Body of pancreas (tissue), 4 donors: ENCODE measurements around the gene CACNA1E. TPM values are rescaled to one million over a fixed set of nuclear protein-coding genes. Genes with fewer than 3 reads are reported as not detected.
A peak's percentile ranks its signal among the peaks of the same experiment; 100 is the strongest.

Source experiments
- ATAC-seq: fragments of 150-250 bp; one replicate; pipeline ENCODE4 v1.9.1; 2016
- DNase-seq, 4 donors: peaks; one replicate each; pipeline ENCODE4 v3.0.0-alpha.2; 2019
- H3K27ac ChIP-seq, 4 donors: fragments of 200-600 bp; sonication (generic); 1 replicate in 3 of 4; 2 replicates in 1 of 4; pipeline versions ENCODE4 v1.5.1 to v1.6.1; 2016 to 2019; ENCODE audit warnings: mild to moderate bottlenecking in 1 of 4, mixed read lengths in 1 of 4, moderate library complexity in 1 of 4
- H3K27me3 ChIP-seq, 2 donors: fragments of 200-600 bp; sonication (generic); one replicate each; pipeline ENCODE4 v1.6.0; 2016; ENCODE audit warnings: mild to moderate bottlenecking in 1 of 2
- H3K36me3 ChIP-seq, 2 donors: fragments of 200-600 bp; sonication (generic); replicated peaks in 1 of 2; 2 replicates each; pipeline ENCODE4 v1.5.1; 2016; ENCODE audit warnings: low read depth in 2 of 2; ENCODE audit not compliant: insufficient read depth in 1 of 2
- H3K4me1 ChIP-seq: fragments of 200-600 bp; sonication (generic); one replicate; pipeline ENCODE4 v1.6.0; 2016
- H3K4me3 ChIP-seq, 2 donors: fragments of 200-600 bp; sonication (generic); 1 replicate in 1 of 2; 2 replicates in 1 of 2; pipeline ENCODE4 v1.5.1; 2016 to 2019
- H3K9me3 ChIP-seq, 3 donors: fragments of 200-600 bp; sonication (generic); 1 replicate in 2 of 3; 2 replicates in 1 of 3; pipeline ENCODE4 v1.5.1; 2016
- CTCF ChIP-seq, 7 experiments: fragments of 450-650 bp in 4 of 7; fragments of 200-600 bp in 3 of 7; sonication (generic) in 3 of 7; IDR thresholded peaks; one replicate each; pipeline ENCODE4 v1.5.1; 2016 to 2019; ENCODE audit warnings: antibody characterized with exemption in 7 of 7
- POLR2A ChIP-seq, 3 donors: fragments of 450-650 bp; IDR thresholded peaks; one replicate each; pipeline ENCODE4 v1.6.1; 2016; ENCODE audit warnings: antibody characterized with exemption in 3 of 3, mild to moderate bottlenecking in 2 of 3
- WGBS, 2 donors: methylation state at CpG; one replicate each; pipeline ENCODE4 v1.1.5; 2017; 5-methylcytosine and 5-hydroxymethylcytosine counted together
- intact Hi-C: fragments of 100-400 bp; cut with DNase I; formaldehyde crosslinking; loops from one replicate; pipeline ENCODE4 v1.15.1; 2023
- total RNA-seq, 2 donors: library from RNA; depleted of rRNA; stranded (reverse); fragments of >200 nt; gene quantifications; one replicate each; pipeline ENCODE4 v1.1.0, GENCODE V29; 2016

The CACNA1E gene
- total RNA-seq, 2 donors from 2014 or later: 1.0 TPM; not detected in 1

GRCh38 chr1:181778640-181779260, 295.4 kb downstream of the CACNA1E start:
- intact Hi-C loops: no loop called here
- no peak for TF ChIP-seq POLR2A (IDR thresholded peaks at IDR 0.05)
- TF ChIP-seq CTCF (IDR thresholded peaks at IDR 0.05): no peak
- peaks cover 0 to 8% of the 10 kb centered on the region in 2 donors for H3K27me3 ChIP-seq
- H3K27ac ChIP-seq: no peak overlapping the region
- H3K4me3 ChIP-seq: no peak overlapping the region
- DNase-seq: peak; percentile 18 to 61 (median 42)
- no peaks in the 10 kb centered on the region for H3K36me3 ChIP-seq
- no peaks in the 10 kb centered on the region for H3K4me1 ChIP-seq
- 14 to 22% methylated on average over 4 of the region's 4 CpGs for WGBS, 2 donors
- peak; percentile 64 for ATAC-seq
- H3K9me3 ChIP-seq: no peaks in the 10 kb centered on the region

- intact Hi-C loops: no loop called here
Observed at GRCh38 chr1:181779343-181779742, 296.0 kb downstream of the CACNA1E start.

GRCh38 chr1:181783208-181783607, 299.9 kb downstream of the CACNA1E start:
- no peaks in the 10 kb centered on the region for H3K9me3 ChIP-seq
- no peak overlapping the region for H3K27ac ChIP-seq
- WGBS, 2 donors: 31 to 43% methylated on average over 2 of the region's 2 CpGs
- TF ChIP-seq POLR2A (IDR thresholded peaks at IDR 0.05) (no peak), CTCF (IDR thresholded peaks at IDR 0.05) (no peak)
- no peaks in the 10 kb centered on the region for H3K4me1 ChIP-seq
- no peaks in the 10 kb centered on the region for H3K27me3 ChIP-seq
- H3K36me3 ChIP-seq: no peaks in the 10 kb centered on the region
- DNase-seq (no peak), ATAC-seq (no peak)
- intact Hi-C loops: no loop called here
- H3K4me3 ChIP-seq: no peak overlapping the region

More at GRCh38 chr1:181779343-181779742, 296.0 kb downstream of the CACNA1E start:
- ATAC-seq (no peak), DNase-seq (no peak)
- H3K36me3 ChIP-seq: no peaks in the 10 kb centered on the region
- no peaks in the 10 kb centered on the region for H3K9me3 ChIP-seq
- H3K27ac ChIP-seq: no peak overlapping the region
- no peaks in the 10 kb centered on the region for H3K4me1 ChIP-seq
- no peak for TF ChIP-seq CTCF (IDR thresholded peaks at IDR 0.05)
- no peak for TF ChIP-seq POLR2A (IDR thresholded peaks at IDR 0.05)
- 67 to 73% methylated on average over 6 of the region's 6 CpGs for WGBS, 2 donors
- H3K4me3 ChIP-seq: no peak overlapping the region
- H3K27me3 ChIP-seq: peaks cover 0 to 8% of the 10 kb centered on the region in 2 donors

- intact Hi-C loops: no loop called here
- Histone ChIP-seq H3K4me1 (no peaks in the 10 kb centered on the region), H3K4me3 (no peak overlapping the region), H3K9me3 (no peaks in the 10 kb centered on the region), H3K36me3 (no peaks in the 10 kb centered on the region), H3K27me3 (no peaks in the 10 kb centered on the region), H3K27ac (no peak overlapping the region)
- DNase-seq: no peak
- ATAC-seq: no peak
- TF ChIP-seq POLR2A (IDR thresholded peaks at IDR 0.05) (no peak), CTCF (IDR thresholded peaks at IDR 0.05) (no peak)
- 42 to 52% methylated on average over 3 of the region's 3 CpGs for WGBS, 2 donors
Observed at GRCh38 chr1:181784039-181784683, 300.8 kb downstream of the CACNA1E start.

GRCh38 chr1:181789395-181789794, 306.1 kb downstream of the CACNA1E start:
- H3K36me3 ChIP-seq: no peaks in the 10 kb centered on the region
- DNase-seq: no peak
- 60 to 65% methylated on average over 2 of the region's 2 CpGs for WGBS, 2 donors
- ATAC-seq: no peak
- H3K9me3 ChIP-seq: no peaks in the 10 kb centered on the region
- H3K27ac ChIP-seq: no peak overlapping the region
- intact Hi-C loops: no loop called here
- H3K4me3 ChIP-seq: no peak overlapping the region
- no peak for TF ChIP-seq POLR2A (IDR thresholded peaks at IDR 0.05)
- TF ChIP-seq CTCF (IDR thresholded peaks at IDR 0.05): no peak
- H3K4me1 ChIP-seq: no peaks in the 10 kb centered on the region
- H3K27me3 ChIP-seq: no peaks in the 10 kb centered on the region
